A673 (cell line): ENCODE results near the gene BCAP29.

Experiments used
- CTCF ChIP-seq: fragments of 300-800, 200-600 bp; sonication (generic); conservative IDR thresholded peaks from 2 replicates; pipeline ENCODE4 v1.5.1; 2017; ENCODE audit warnings: low read depth, mild to moderate bottlenecking, antibody characterized with exemption, low read length, moderate library complexity, mixed read lengths
- EZH2 ChIP-seq: fragments of 200-600 bp; sonication (generic); IDR thresholded peaks from 2 replicates; pipeline ENCODE4 v1.6.1; 2017; ENCODE audit warnings: borderline replicate concordance, low read depth, mild to moderate bottlenecking, mixed read lengths, antibody characterized with exemption, low read length; ENCODE audit not compliant: poor library complexity, severe bottlenecking

GRCh38 chr7:107609811-107610261 is 29.8 kb downstream of the BCAP29 start:
- TF ChIP-seq CTCF (no peak), EZH2 (no peak)
